Peyer's patch (tissue), 4 donors: ENCODE results near the gene PWWP2B. TPM values are rescaled to one million over a fixed set of nuclear protein-coding genes. Genes with fewer than 3 reads are reported as not detected.

Source experiments
- DNase-seq, 3 donors: peaks; one replicate each; pipeline ENCODE4 v3.0.0-alpha.2; 2017 to 2019
- H3K27ac ChIP-seq, 4 donors: fragments of 200-600 bp; sonication (generic); one replicate each; pipeline ENCODE4 v1.5.1; 2016 to 2019
- H3K27me3 ChIP-seq, 2 donors: fragments of 200-600 bp; sonication (generic); one replicate each; pipeline ENCODE4 v1.5.1; 2019
- H3K36me3 ChIP-seq, 3 donors: fragments of 200-600 bp; sonication (generic); one replicate each; pipeline ENCODE4 v1.5.1; 2016 to 2019
- H3K4me1 ChIP-seq, 4 donors: fragments of 200-600 bp; sonication (generic); one replicate each; pipeline ENCODE4 v1.5.1; 2016 to 2019
- H3K4me3 ChIP-seq, 4 donors: fragments of 200-600 bp; sonication (generic); 1 replicate in 3 of 4; 2 replicates in 1 of 4; pipeline ENCODE4 v1.5.1; 2016 to 2019; ENCODE audit warnings: mild to moderate bottlenecking in 1 of 4
- H3K9me3 ChIP-seq, 4 donors: fragments of 200-600 bp; sonication (generic); one replicate each; pipeline ENCODE4 v1.5.1; 2016 to 2019; ENCODE audit warnings: mild to moderate bottlenecking in 1 of 4
- CTCF ChIP-seq, 6 experiments: fragments of 450-650 bp in 4 of 6; fragments of 200-600 bp in 2 of 6; sonication (generic) in 1 of 6; IDR thresholded peaks; one replicate each; pipeline ENCODE4 v1.5.1; 2017 to 2019; ENCODE audit warnings: antibody characterized with exemption in 6 of 6, mild to moderate bottlenecking in 3 of 6, moderate library complexity in 1 of 6
- POLR2A ChIP-seq, 2 donors: fragments of 450-650 bp; IDR thresholded peaks; one replicate each; pipeline ENCODE4 v1.5.1; 2017; ENCODE audit warnings: antibody characterized with exemption in 2 of 2, mild to moderate bottlenecking in 2 of 2, moderate library complexity in 2 of 2
- total RNA-seq, 4 donors: library from RNA; depleted of rRNA; stranded (reverse); fragments of >200 nt; gene quantifications; one replicate each; pipeline ENCODE4 v1.1.0, GENCODE V29; 2016

The PWWP2B gene
- total RNA-seq, 4 donors from 2014 or later: 11.4 to 19.2 (median 15.1) TPM

DNA sequence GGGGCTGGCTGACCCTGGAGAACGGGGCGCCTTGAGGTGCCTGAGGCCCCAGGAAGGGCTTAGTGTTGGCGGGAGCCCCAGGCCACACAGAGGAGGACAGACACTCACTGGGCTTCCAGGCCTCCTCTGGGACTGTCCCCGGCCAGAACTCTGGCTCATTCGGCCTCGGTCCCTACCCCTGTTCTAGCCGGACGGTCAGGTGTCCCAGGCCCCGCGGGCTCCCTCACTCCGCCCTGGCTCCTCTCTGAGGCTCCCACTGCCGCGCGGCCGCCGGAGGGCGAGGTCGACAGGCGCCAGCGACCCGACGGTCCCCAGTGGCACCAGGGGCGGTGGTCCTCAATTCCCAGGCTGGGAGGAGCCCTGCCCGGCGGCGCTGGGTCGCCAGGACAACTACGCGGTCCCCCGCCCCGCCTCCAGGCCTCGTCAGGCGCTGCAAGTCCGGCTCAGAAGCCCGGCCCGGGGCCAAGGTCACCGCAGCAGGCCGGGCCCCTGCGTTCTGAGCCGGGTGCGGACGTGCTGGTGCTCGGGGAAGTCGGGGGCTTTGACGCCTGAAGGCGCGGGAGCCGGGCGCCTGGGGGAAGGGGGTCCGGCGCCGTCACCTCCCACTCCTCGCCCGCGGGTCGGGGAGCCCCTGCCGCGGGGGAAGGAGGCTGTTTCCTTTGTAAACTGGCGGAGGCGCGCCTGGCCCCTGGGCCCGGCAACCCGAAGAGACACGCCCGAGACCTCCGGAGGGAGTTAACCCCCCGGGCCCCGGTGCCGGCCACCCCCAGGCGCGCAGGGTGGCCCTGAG is 1.1 kb upstream of the PWWP2B start:
- Histone ChIP-seq H3K27me3 (no peaks in the 10 kb centered on the region), H3K4me1 (peaks cover 0 to 44% (median 30%) of the 10 kb centered on the region in 4 donors), H3K4me3 (peak overlapping the region; percentile 70 to 93 (median 90)), H3K36me3 (no peaks in the 10 kb centered on the region), H3K27ac (peak overlapping the region; percentile 95 to 99 (median 96)), H3K9me3 (no peaks in the 10 kb centered on the region)
- TF ChIP-seq POLR2A (IDR thresholded peaks at IDR 0.05): peak; percentile 74 to 84
- TF ChIP-seq CTCF (IDR thresholded peaks at IDR 0.05): no peak
- DNase-seq: peak; percentile 48 to 86 (median 86)

GRCh38 chr10:132396494-132397035 is 435 bp upstream of the PWWP2B start:
- TF ChIP-seq POLR2A (IDR thresholded peaks at IDR 0.05) (no peak), CTCF (IDR thresholded peaks at IDR 0.05) (peak; percentile 24 to 62 (median 56))
- H3K27ac ChIP-seq: peak overlapping the region; percentile 95 to 99 (median 96)
- no peaks in the 10 kb centered on the region for H3K9me3 ChIP-seq
- peak overlapping the region; percentile 70 to 93 (median 90) for H3K4me3 ChIP-seq
- peaks cover 0 to 51% (median 30%) of the 10 kb centered on the region in 4 donors for H3K4me1 ChIP-seq
- no peaks in the 10 kb centered on the region for H3K36me3 ChIP-seq
- no peaks in the 10 kb centered on the region for H3K27me3 ChIP-seq
- DNase-seq: peak; percentile 72 to 87 (median 82)

DNA sequence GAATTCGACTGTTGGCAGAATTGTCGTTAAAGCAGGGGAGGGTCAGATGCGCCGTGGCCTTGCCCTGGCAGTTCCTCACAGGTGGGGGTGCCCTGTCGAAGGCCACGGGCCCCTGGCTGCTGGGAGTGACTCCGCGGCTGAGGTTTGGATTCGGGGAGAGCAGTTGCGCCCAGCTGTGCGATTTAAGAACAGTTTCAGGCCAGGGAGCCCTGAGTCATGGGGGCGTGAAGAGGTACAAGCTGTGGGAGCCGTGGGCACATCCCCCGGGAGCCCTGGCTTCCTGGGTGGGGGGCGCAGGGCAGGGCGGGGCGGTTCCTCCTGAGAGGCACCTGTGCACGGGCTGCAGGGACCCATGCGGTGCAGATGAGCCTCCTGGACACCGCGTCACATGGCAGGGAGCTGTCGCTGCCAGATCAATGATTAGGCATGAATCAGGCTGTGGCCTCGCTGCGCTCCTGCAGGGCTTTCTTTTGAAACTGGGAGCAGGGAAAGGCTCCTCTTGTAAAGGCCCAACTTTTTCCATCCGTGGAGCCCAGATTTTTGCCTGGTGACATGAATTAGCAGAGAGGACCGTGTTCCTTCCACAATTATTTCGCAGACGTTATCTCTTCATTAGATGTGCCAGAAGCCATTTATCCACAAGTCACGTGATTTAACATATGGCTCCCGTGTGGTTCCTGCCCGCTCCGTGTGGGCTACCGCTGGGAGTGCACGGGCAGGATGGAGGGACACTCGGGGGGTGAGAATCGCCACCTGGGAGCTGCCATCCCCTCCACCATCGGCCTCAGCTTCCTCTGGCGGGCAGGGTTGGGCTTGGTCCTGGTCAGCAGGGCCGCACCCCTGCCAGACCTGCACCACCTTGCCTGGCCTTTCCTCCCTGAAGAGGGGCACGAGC is 918 bp downstream of the PWWP2B start:
- Histone ChIP-seq H3K27me3 (no peaks in the 10 kb centered on the region), H3K27ac (peak overlapping the region; percentile 95 to 99 (median 96)), H3K4me1 (peaks cover 0 to 58% (median 30%) of the 10 kb centered on the region in 4 donors), H3K4me3 (peak overlapping the region; percentile 90 to 99 (median 92)), H3K36me3 (no peaks in the 10 kb centered on the region), H3K9me3 (no peaks in the 10 kb centered on the region)
- peak in 3 of 6 experiments; percentile 10 to 33 (median 30) for TF ChIP-seq CTCF (IDR thresholded peaks at IDR 0.05)
- TF ChIP-seq POLR2A (IDR thresholded peaks at IDR 0.05): no peak
- peak; percentile 76 to 86 (median 82) for DNase-seq

DNA sequence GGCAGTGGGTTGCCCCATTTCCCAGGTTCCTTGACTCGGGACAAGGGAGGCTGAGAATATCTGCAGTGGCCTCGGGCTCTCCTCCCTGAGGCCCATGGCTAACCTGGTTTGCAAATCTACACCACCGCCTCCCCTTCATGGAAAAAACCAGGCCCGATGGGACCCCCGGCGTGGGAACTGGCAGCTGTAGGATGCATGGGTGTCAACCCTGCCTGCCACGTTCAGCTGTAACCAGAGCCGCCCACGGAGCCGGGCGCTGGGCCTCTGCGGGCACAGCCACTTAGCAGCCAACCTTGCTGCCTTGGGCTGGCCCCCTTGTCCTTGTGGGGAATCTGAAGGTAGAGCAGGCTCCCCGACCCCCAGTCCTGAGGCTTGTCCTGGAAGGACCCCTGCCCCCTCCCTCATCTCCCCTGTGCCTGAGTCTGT is 1.6 kb downstream of the PWWP2B start:
- no peak for DNase-seq
- peak overlapping the region in 2 of 4 donors; percentile 95 for H3K27ac ChIP-seq
- H3K4me3 ChIP-seq: peak overlapping the region in 2 of 4 donors; percentile 90 to 93
- H3K36me3 ChIP-seq: no peaks in the 10 kb centered on the region
- no peaks in the 10 kb centered on the region for H3K27me3 ChIP-seq
- TF ChIP-seq POLR2A (IDR thresholded peaks at IDR 0.05) (no peak), CTCF (IDR thresholded peaks at IDR 0.05) (no peak)
- peaks cover 0 to 58% (median 30%) of the 10 kb centered on the region in 4 donors for H3K4me1 ChIP-seq
- no peaks in the 10 kb centered on the region for H3K9me3 ChIP-seq
